K562 (cell line): Measurements from ENCODE around the gene STK25. TPM values are rescaled to one million over a fixed set of nuclear protein-coding genes. Genes with fewer than 3 reads are reported as not detected.

ENCODE experiments used
- ADNP ChIP-seq: fragments of 200-800 bp; sonication (Bioruptor generic); IDR thresholded peaks from 2 replicates; pipeline ENCODE4 v1.6.1; 2016; ENCODE audit warnings: missing genetic modification characterization, missing compliant biosample characterization
- BCOR ChIP-seq: fragments of 450-650 bp; IDR thresholded peaks from 2 replicates; pipeline ENCODE4 v1.6.1; 2016
- EGR1 ChIP-seq: fragments of 450-650 bp; conservative IDR thresholded peaks from 2 replicates; pipeline ENCODE4 v1.6.1; 2017; ENCODE audit warnings: mild to moderate bottlenecking
- ELF1 ChIP-seq: fragments of 200-800 bp; sonication (Bioruptor generic); IDR thresholded peaks from 2 replicates; pipeline ENCODE4 v1.6.1; 2016; ENCODE audit warnings: missing genetic modification characterization, missing compliant biosample characterization
- EP300 ChIP-seq: IDR thresholded peaks from 2 replicates; pipeline ENCODE4 v1.6.1; 2012; ENCODE audit warnings: low read length, improper control_type of control experiment
- HDGF ChIP-seq: fragments of 450-650 bp; IDR thresholded peaks from 2 replicates; pipeline ENCODE4 v1.6.1; 2016
- NBN ChIP-seq: fragments of 450-650 bp; IDR thresholded peaks from 2 replicates; pipeline ENCODE4 v1.6.1; 2016; ENCODE audit warnings: low read depth, mild to moderate bottlenecking
- POLR2G ChIP-seq: fragments of 200-400 bp; formaldehyde crosslinking; IDR thresholded peaks from 2 replicates; pipeline ENCODE4 v1.6.1; 2017; ENCODE audit warnings: low read depth, mild to moderate bottlenecking, antibody characterized with exemption, low read length, moderate library complexity
- RUNX1 ChIP-seq: sonication (generic); IDR thresholded peaks from 2 replicates; pipeline ENCODE4 v1.6.1; 2016; ENCODE audit warnings: antibody characterized with exemption, low read depth
- TSC22D4 ChIP-seq: fragments of 450-650 bp; IDR thresholded peaks from 2 replicates; pipeline ENCODE4 v1.6.1; 2016; ENCODE audit warnings: missing genetic modification characterization, missing biosample characterization, control low read depth
- U2AF1 ChIP-seq: fragments of 200-400 bp; formaldehyde crosslinking; optimal IDR thresholded peaks from 2 replicates; pipeline ENCODE3; 2017; ENCODE audit warnings: mild to moderate bottlenecking, low read depth, low read length, moderate library complexity
- YY1 ChIP-seq, 3 experiments: IDR thresholded peaks; 2 replicates each; pipeline ENCODE4 v1.6.1; 2011; ENCODE audit warnings: low read length in 2 of 3, mild to moderate bottlenecking in 2 of 3, moderate library complexity in 2 of 3, borderline replicate concordance in 1 of 3, control low read depth in 1 of 3, low read depth in 1 of 3; ENCODE audit not compliant: insufficient read depth in 3 of 3, insufficient replicate concordance in 2 of 3, control insufficient read depth in 1 of 3, insufficient read length in 1 of 3; ENCODE audit errors: extremely low read depth in 1 of 3
- ZNF263 ChIP-seq: sonication (generic); formaldehyde crosslinking; IDR thresholded peaks from 2 replicates; pipeline ENCODE4 v1.8.0; 2022; ENCODE audit warnings: mild to moderate bottlenecking, missing genetic modification reagents, borderline replicate concordance
- polyA plus RNA-seq, 8 experiments: library from polyadenylated mRNA; depleted of rRNA in 4 of 8; stranded (reverse) in 5 of 8; unstranded in 3 of 8; fragments of >200 nt; fragmentation: Nextera tagmentation in 2 of 8; fragmentation: Illumina TruSeq in 1 of 8; extraction: Ambion mirVana in 2 of 8; extraction: Trizol in 1 of 8; gene quantifications; 2 replicates each; pipeline versions ENCODE4 v1.2.1 to v1.2.3, GENCODE V29; 2011 to 2014; ENCODE audit warnings: inconsistent platforms in 1 of 8, missing spikeins in 1 of 8
- total RNA-seq, 7 experiments: library from RNA; depleted of rRNA in 6 of 7; stranded (reverse); fragments of >200 nt in 6 of 7; fragmentation: Illumina TruSeq in 2 of 7; extraction: Trizol in 2 of 7; gene quantifications; 2 replicates each; pipeline versions ENCODE4 v1.2.1 to v1.2.3, GENCODE V29; 2011 to 2021; ENCODE audit warnings: low replicate concordance in 1 of 7
- TF ChIP-seq, protein P1 (sequence below): sonication (generic); formaldehyde crosslinking; IDR thresholded peaks from 2 replicates; pipeline ENCODE4 v1.8.0; 2022; ENCODE audit warnings: mild to moderate bottlenecking, missing genetic modification reagents
- TF ChIP-seq, protein P2 (sequence below): fragments of 450-650 bp; formaldehyde crosslinking; IDR thresholded peaks from 2 replicates; pipeline ENCODE4 v1.4.0; 2022; ENCODE audit warnings: missing genetic modification characterization
- TF ChIP-seq, protein P3 (sequence below): fragments of 450-650 bp; IDR thresholded peaks from 2 replicates; pipeline ENCODE4 v1.6.1; 2017; ENCODE audit warnings: antibody characterized with exemption
- TF ChIP-seq, protein P4 (sequence below): fragments of 250-450 bp; sonication (Bioruptor Pico); IDR thresholded peaks from 2 replicates; pipeline ENCODE4 v1.4.0; 2020
- TF ChIP-seq, protein P5 (sequence below): fragments of 450-650 bp; IDR thresholded peaks from 2 replicates; pipeline ENCODE4 v1.6.1; 2018; ENCODE audit warnings: mild to moderate bottlenecking, low read depth; ENCODE audit not compliant: partially characterized antibody

Gene STK25
- total and polyA plus RNA-seq, 9 of the 15 experiments (the other 6 are each of a cell fraction or from before 2014, with no cell fraction given): 5.4 to 177 (median 116) TPM

DNA sequence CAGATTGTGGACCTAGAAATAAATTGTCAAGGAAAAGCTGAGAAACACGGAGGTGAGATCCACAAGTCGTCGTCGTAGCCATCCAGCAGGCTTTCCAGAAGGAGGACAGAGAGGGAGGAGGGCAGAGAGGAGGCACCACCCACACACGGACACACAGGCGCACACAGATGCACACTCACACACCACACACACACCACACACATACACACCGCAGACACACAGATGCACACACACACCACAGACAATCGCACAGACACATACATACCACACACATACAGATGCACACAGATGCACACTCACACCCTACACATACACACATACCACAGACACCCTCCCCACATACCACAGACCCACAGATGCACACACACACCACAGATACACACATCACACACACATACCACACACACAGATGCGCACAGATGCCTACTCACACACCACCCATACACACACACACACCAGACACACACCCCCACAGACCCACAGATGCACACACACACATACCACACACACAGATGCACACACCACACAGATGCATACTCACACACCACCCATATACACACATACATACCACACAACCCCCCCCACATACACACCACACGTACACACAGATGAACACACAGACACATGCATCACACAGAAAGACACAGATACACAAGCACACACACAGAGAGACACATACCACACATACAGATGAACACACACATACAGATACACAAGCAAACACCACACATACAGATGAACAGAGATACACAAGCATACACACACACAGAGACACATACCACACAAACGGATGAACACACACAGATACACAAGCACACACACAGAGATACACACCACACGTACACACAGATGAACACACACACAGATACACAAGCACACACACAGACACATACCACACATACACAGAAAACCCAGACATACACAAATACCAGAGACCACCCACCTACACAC lies 37.4 kb upstream of the STK25 start (continued):
- TF ChIP-seq, protein P1, sequence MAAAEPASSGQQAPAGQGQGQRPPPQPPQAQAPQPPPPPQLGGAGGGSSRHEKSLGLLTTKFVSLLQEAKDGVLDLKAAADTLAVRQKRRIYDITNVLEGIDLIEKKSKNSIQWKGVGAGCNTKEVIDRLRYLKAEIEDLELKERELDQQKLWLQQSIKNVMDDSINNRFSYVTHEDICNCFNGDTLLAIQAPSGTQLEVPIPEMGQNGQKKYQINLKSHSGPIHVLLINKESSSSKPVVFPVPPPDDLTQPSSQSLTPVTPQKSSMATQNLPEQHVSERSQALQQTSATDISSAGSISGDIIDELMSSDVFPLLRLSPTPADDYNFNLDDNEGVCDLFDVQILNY (CRISPR knock-in tag): no peak
- TF ChIP-seq NBN (no peak), POLR2G (no peak), YY1 (IDR thresholded peaks at IDR 0.05; ENCODE audit: borderline replicate concordance in 1 of 3, control insufficient read depth in 1 of 3, extremely low read depth in 1 of 3, insufficient read depth in 3 of 3, insufficient read length in 1 of 3, insufficient replicate concordance in 2 of 3, low read depth in 1 of 3, low read length in 2 of 3) (no peak), ZNF263 (CRISPR knock-in tag) (peak; percentile 62), EP300 (no peak), RUNX1 (no peak), BCOR (no peak), ADNP (tag) (0 out of 2 replicates have a peak, but pooled peaks have one; percentile 27), HDGF (peak; percentile 44; the same call in 1 of the 2 replicates), TSC22D4 (tag) (0 out of 2 replicates have a peak, but pooled peaks have one; percentile 81), U2AF1 (no peak), ELF1 (tag) (no peak), EGR1 (peak; percentile 48)
- TF ChIP-seq, protein P2, sequence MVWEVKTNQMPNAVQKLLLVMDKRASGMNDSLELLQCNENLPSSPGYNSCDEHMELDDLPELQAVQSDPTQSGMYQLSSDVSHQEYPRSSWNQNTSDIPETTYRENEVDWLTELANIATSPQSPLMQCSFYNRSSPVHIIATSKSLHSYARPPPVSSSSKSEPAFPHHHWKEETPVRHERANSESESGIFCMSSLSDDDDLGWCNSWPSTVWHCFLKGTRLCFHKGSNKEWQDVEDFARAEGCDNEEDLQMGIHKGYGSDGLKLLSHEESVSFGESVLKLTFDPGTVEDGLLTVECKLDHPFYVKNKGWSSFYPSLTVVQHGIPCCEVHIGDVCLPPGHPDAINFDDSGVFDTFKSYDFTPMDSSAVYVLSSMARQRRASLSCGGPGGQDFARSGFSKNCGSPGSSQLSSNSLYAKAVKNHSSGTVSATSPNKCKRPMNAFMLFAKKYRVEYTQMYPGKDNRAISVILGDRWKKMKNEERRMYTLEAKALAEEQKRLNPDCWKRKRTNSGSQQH (CRISPR knock-in tag): peak; percentile 6; the same call in 1 of the 2 replicates
- TF ChIP-seq, protein P3, sequence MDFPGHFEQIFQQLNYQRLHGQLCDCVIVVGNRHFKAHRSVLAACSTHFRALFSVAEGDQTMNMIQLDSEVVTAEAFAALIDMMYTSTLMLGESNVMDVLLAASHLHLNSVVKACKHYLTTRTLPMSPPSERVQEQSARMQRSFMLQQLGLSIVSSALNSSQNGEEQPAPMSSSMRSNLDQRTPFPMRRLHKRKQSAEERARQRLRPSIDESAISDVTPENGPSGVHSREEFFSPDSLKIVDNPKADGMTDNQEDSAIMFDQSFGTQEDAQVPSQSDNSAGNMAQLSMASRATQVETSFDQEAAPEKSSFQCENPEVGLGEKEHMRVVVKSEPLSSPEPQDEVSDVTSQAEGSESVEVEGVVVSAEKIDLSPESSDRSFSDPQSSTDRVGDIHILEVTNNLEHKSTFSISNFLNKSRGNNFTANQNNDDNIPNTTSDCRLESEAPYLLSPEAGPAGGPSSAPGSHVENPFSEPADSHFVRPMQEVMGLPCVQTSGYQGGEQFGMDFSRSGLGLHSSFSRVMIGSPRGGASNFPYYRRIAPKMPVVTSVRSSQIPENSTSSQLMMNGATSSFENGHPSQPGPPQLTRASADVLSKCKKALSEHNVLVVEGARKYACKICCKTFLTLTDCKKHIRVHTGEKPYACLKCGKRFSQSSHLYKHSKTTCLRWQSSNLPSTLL: peak; percentile 6; the same call in 1 of the 2 replicates
- TF ChIP-seq, protein P4, sequence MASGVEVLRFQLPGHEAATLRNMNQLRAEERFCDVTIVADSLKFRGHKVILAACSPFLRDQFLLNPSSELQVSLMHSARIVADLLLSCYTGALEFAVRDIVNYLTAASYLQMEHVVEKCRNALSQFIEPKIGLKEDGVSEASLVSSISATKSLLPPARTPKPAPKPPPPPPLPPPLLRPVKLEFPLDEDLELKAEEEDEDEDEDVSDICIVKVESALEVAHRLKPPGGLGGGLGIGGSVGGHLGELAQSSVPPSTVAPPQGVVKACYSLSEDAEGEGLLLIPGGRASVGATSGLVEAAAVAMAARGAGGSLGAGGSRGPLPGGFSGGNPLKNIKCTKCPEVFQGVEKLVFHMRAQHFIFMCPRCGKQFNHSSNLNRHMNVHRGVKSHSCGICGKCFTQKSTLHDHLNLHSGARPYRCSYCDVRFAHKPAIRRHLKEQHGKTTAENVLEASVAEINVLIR (CRISPR knock-in tag): no peak
- TF ChIP-seq, protein P5, sequence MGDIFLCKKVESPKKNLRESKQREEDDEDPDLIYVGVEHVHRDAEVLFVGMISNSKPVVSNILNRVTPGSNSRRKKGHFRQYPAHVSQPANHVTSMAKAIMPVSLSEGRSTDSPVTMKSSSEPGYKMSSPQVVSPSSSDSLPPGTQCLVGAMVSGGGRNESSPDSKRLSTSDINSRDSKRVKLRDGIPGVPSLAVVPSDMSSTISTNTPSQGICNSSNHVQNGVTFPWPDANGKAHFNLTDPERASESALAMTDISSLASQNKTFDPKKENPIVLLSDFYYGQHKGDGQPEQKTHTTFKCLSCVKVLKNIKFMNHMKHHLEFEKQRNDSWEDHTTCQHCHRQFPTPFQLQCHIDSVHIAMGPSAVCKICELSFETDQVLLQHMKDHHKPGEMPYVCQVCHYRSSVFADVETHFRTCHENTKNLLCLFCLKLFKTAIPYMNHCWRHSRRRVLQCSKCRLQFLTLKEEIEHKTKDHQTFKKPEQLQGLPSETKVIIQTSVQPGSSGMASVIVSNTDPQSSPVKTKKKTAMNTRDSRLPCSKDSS: peak; percentile 11
